Measurements from ENCODE around the gene EGFR. TPM values are rescaled to one million over a fixed set of nuclear protein-coding genes. Genes with fewer than 3 reads are reported as not detected.

Gene EGFR
- total RNA-seq, 3 donors from 2014 or later, result 63.6 to 96.3 (median 72.5) TPM

DNA sequence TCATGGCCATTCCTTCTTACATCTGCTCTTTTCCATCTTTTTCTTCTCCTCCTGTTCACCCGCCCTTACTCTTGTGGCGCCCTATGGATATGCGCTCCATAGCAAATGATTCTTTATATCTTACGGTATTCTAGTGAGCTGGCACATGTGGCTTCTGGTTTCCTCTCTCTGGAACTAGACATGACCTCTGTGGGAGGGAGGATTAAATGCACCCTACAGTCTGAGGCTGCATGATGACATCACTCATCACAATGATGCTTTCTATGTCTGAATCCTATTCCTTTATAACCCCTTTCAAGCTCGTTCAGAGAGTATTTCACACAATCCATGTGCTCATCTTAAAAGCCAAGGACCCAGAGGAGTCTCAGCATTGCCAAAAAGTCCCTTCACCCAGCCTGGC, 153.3 kb downstream of the EGFR start:
- Histone ChIP-seq H3K36me3 (ENCODE audit: low read depth) (no peaks in the 10 kb centered on the region), H3K9me3 (no peaks in the 10 kb centered on the region), H3K4me3 (no peak overlapping the region), H3K4me1 (ENCODE audit: low read depth) (no peaks in the 10 kb centered on the region)
- ATAC-seq (no peak), DNase-seq (no peak)
- TF ChIP-seq, protein P1, sequence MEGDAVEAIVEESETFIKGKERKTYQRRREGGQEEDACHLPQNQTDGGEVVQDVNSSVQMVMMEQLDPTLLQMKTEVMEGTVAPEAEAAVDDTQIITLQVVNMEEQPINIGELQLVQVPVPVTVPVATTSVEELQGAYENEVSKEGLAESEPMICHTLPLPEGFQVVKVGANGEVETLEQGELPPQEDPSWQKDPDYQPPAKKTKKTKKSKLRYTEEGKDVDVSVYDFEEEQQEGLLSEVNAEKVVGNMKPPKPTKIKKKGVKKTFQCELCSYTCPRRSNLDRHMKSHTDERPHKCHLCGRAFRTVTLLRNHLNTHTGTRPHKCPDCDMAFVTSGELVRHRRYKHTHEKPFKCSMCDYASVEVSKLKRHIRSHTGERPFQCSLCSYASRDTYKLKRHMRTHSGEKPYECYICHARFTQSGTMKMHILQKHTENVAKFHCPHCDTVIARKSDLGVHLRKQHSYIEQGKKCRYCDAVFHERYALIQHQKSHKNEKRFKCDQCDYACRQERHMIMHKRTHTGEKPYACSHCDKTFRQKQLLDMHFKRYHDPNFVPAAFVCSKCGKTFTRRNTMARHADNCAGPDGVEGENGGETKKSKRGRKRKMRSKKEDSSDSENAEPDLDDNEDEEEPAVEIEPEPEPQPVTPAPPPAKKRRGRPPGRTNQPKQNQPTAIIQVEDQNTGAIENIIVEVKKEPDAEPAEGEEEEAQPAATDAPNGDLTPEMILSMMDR (IDR thresholded peaks at IDR 0.05), result no peak
- intact Hi-C loops (cut with DNase I, micrococcal nuclease), result no loop called here

DNA sequence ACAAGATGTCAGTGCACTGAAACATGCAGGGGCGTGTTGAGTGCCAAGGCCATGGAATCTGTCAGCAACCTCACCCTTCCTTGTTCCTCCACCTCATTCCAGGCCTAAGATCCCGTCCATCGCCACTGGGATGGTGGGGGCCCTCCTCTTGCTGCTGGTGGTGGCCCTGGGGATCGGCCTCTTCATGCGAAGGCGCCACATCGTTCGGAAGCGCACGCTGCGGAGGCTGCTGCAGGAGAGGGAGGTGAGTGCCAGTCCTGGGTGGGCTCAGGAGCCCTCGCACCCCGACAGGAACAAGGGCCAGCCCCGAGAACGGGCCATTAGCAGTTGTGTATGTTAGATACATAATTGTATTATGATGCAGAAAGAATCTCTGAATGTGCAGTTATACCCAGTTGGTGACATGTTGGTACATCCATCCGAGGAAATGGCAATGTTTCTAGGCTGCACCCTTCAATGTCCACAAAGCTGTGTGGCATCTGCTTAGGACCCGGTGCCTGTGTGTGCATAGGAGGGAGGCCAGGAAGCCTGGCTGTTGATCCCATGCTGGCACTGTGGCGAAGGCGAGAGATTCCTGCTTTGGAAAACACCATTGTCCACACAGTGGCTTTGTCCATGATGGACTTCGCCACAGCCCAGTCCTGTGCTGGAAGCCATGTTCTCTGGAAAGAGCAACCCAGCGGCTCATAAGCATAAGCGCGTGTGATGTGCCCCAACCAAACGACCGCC, 154.2 kb downstream of the EGFR start:
- DNase-seq (no peak), ATAC-seq (no peak)
- intact Hi-C loops (cut with DNase I, micrococcal nuclease), result no loop called here
- H3K4me1 ChIP-seq (ENCODE audit: low read depth), result peaks cover 3% of the 10 kb centered on the region
- H3K4me3 ChIP-seq, result no peak overlapping the region
- H3K9me3 ChIP-seq, result no peaks in the 10 kb centered on the region
- H3K36me3 ChIP-seq (ENCODE audit: low read depth), result no peaks in the 10 kb centered on the region
- TF ChIP-seq, protein P1 (IDR thresholded peaks at IDR 0.05), result no peak

DNA sequence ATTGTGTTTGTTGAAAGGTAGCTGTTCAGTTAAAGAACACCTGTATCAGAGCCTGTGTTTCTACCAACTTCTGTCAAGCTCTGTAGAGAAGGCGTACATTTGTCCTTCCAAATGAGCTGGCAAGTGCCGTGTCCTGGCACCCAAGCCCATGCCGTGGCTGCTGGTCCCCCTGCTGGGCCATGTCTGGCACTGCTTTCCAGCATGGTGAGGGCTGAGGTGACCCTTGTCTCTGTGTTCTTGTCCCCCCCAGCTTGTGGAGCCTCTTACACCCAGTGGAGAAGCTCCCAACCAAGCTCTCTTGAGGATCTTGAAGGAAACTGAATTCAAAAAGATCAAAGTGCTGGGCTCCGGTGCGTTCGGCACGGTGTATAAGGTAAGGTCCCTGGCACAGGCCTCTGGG, 154.9 kb downstream of the EGFR start:
- TF ChIP-seq, protein P1 (IDR thresholded peaks at IDR 0.05), result no peak
- ATAC-seq (no peak), DNase-seq (no peak)
- intact Hi-C loops (cut with DNase I, micrococcal nuclease), result no loop called here
- H3K9me3 ChIP-seq, result no peaks in the 10 kb centered on the region
- no peaks in the 10 kb centered on the region for H3K36me3 ChIP-seq (ENCODE audit: low read depth)
- peaks cover 3% of the 10 kb centered on the region for H3K4me1 ChIP-seq (ENCODE audit: low read depth)
- H3K4me3 ChIP-seq, result no peak overlapping the region

DNA sequence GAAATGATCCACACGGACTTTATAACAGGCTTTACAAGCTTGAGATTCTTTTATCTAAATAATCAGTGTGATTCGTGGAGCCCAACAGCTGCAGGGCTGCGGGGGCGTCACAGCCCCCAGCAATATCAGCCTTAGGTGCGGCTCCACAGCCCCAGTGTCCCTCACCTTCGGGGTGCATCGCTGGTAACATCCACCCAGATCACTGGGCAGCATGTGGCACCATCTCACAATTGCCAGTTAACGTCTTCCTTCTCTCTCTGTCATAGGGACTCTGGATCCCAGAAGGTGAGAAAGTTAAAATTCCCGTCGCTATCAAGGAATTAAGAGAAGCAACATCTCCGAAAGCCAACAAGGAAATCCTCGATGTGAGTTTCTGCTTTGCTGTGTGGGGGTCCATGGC, 155.6 kb downstream of the EGFR start:
- TF ChIP-seq, protein P1 (IDR thresholded peaks at IDR 0.05), result no peak
- Histone ChIP-seq H3K36me3 (ENCODE audit: low read depth) (no peaks in the 10 kb centered on the region), H3K9me3 (no peaks in the 10 kb centered on the region), H3K4me3 (no peak overlapping the region), H3K4me1 (ENCODE audit: low read depth) (peaks cover 3% of the 10 kb centered on the region)
- no peak for ATAC-seq
- DNase-seq, result no peak
- intact Hi-C loops (cut with DNase I, micrococcal nuclease), result no loop called here

DNA sequence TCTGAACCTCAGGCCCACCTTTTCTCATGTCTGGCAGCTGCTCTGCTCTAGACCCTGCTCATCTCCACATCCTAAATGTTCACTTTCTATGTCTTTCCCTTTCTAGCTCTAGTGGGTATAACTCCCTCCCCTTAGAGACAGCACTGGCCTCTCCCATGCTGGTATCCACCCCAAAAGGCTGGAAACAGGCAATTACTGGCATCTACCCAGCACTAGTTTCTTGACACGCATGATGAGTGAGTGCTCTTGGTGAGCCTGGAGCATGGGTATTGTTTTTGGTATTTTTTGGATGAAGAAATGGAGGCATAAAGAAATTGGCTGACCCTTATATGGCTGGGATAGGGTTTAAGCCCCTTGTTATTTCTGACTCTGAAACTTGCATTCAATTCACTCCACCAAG, 156.0 kb downstream of the EGFR start:
- Histone ChIP-seq H3K4me1 (ENCODE audit: low read depth) (peaks cover 3% of the 10 kb centered on the region), H3K36me3 (ENCODE audit: low read depth) (no peaks in the 10 kb centered on the region), H3K9me3 (no peaks in the 10 kb centered on the region), H3K4me3 (no peak overlapping the region)
- no peak for DNase-seq
- intact Hi-C loops (cut with DNase I, micrococcal nuclease), result no loop called here
- TF ChIP-seq, protein P1 (IDR thresholded peaks at IDR 0.05), result no peak
- no peak for ATAC-seq
